GM23248 (cell line): ENCODE measurements around the gene OLFM4.

Experiments
- EZH2 ChIP-seq: fragments of 200-600 bp; sonication (generic); IDR thresholded peaks from 2 replicates; pipeline ENCODE4 v1.6.1; 2018; ENCODE audit warnings: antibody characterized with exemption, mild to moderate bottlenecking; ENCODE audit not compliant: insufficient read depth, poor library complexity, severe bottlenecking
- EZH2phosphoT487 ChIP-seq: fragments of 200-600 bp; sonication (generic); IDR thresholded peaks from 2 replicates; pipeline ENCODE4 v1.6.1; 2018; ENCODE audit warnings: antibody characterized with exemption, moderate library complexity, mild to moderate bottlenecking, low read depth; ENCODE audit not compliant: insufficient read depth

DNA sequence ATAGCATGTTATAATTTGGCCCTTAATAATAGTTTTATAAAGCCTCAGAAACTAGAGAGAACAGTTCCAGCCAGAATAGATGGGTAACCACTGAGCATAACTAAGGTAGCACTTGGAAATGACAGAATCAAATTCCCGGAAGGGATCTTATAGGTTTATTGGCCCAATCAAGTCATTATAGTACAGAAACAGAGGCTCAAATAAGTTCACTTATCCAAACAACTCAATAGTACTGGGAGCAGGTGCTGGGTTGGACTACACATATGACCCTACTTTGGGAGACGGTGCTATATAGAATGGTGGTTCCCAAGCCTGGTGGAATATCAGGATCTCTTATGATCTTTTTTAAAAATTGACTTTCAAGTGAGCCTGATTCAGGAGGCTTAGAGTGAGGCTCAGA lies 32.7 kb upstream of the OLFM4 start:
- no peak for TF ChIP-seq EZH2
- TF ChIP-seq EZH2phosphoT487 = no peak
